GM06990 (cell line): Measurements from ENCODE around the gene DCAF5.

ENCODE experiments used
- DNase-seq: peaks from one replicate; pipeline ENCODE4 v3.0.0-alpha.2; 2011; ENCODE audit not compliant: insufficient read length; ENCODE audit errors: extremely low read depth
- H3K27me3 ChIP-seq: replicated peaks from 2 replicates; pipeline ENCODE4 v1.6.0; 2011; ENCODE audit warnings: low read length; ENCODE audit not compliant: control insufficient read depth, insufficient read depth
- H3K36me3 ChIP-seq: 2 replicates; pipeline ENCODE4 v1.5.1; 2011; ENCODE audit warnings: low read length; ENCODE audit not compliant: control insufficient read depth, insufficient read depth
- H3K4me3 ChIP-seq: replicated peaks from 2 replicates; pipeline ENCODE4 v1.5.1; 2011; ENCODE audit warnings: low read depth, mild to moderate bottlenecking, control low read depth, low read length
- TF ChIP-seq, protein P1 (sequence below): IDR thresholded peaks from 2 replicates; pipeline ENCODE4 v1.5.1; 2011; ENCODE audit warnings: low read length, control low read depth, mild to moderate bottlenecking, inconsistent platforms; ENCODE audit not compliant: insufficient read depth, poor library complexity, severe bottlenecking

The DCAF5 gene

GRCh38 chr14:69013943-69014782 lies 138.8 kb downstream of the DCAF5 start:
- no peaks in the 10 kb centered on the region for H3K27me3 ChIP-seq
- TF ChIP-seq, protein P1, sequence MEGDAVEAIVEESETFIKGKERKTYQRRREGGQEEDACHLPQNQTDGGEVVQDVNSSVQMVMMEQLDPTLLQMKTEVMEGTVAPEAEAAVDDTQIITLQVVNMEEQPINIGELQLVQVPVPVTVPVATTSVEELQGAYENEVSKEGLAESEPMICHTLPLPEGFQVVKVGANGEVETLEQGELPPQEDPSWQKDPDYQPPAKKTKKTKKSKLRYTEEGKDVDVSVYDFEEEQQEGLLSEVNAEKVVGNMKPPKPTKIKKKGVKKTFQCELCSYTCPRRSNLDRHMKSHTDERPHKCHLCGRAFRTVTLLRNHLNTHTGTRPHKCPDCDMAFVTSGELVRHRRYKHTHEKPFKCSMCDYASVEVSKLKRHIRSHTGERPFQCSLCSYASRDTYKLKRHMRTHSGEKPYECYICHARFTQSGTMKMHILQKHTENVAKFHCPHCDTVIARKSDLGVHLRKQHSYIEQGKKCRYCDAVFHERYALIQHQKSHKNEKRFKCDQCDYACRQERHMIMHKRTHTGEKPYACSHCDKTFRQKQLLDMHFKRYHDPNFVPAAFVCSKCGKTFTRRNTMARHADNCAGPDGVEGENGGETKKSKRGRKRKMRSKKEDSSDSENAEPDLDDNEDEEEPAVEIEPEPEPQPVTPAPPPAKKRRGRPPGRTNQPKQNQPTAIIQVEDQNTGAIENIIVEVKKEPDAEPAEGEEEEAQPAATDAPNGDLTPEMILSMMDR: no peak
- no peaks in the 10 kb centered on the region for H3K36me3 ChIP-seq
- DNase-seq: no peak
- H3K4me3 ChIP-seq: no peak overlapping the region

GRCh38 chr14:69012256-69012953 lies 140.5 kb downstream of the DCAF5 start:
- no peaks in the 10 kb centered on the region for H3K36me3 ChIP-seq
- no peaks in the 10 kb centered on the region for H3K27me3 ChIP-seq
- DNase-seq: no peak
- no peak overlapping the region for H3K4me3 ChIP-seq
- TF ChIP-seq, protein P1: no peak

DNA sequence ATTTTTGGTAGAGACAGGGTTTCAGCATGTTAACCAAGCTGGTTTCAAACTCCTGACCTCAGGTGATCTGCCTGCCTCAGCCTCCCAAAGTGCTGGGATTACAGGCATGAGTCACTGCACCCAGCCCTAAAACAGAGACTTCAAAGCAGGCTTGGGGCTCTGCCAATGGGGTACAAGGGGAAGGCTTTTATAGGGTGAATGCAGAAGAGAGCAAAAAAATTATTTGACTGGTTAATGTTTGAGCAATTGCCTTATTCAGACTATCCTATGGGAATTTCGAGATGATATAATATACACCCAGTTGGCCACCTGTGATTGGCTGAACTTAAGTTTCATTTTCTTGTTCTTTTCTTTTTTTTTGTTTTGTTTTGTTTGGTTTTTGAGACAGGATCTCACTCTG lies 142.3 kb downstream of the DCAF5 start:
- Histone ChIP-seq H3K27me3 (no peaks in the 10 kb centered on the region; the same call in 1 of the 2 replicates), H3K4me3 (no peak overlapping the region), H3K36me3 (no peaks in the 10 kb centered on the region)
- DNase-seq: no peak
- TF ChIP-seq, protein P1: no peak

DNA sequence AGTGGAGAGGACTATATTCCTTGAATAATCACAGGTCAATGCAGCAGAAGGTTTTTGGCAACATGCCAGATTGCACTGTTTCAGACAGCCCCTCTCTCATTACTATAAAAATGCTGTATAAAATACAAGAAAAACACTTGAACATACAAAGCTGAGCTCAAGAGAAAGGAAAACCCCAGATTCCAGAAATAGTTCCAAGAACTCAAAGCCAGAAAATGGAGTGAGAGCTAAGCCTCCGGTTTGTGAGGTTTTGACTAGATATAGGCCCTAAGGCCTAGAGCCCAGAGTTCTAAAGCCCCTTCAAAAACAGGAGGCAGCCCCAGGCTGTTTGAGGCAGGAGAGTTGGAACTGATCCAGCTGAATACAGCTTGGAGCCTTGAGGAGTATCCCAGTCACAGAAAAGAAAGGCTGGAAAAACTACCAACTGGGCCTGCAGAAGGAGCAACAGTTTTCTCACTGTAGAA lies 144.5 kb downstream of the DCAF5 start:
- TF ChIP-seq, protein P1: no peak
- no peaks in the 10 kb centered on the region for H3K36me3 ChIP-seq
- no peak overlapping the region for H3K4me3 ChIP-seq
- no peaks in the 10 kb centered on the region; the same call in none of the 2 replicates for H3K27me3 ChIP-seq
- no peak for DNase-seq

DNA sequence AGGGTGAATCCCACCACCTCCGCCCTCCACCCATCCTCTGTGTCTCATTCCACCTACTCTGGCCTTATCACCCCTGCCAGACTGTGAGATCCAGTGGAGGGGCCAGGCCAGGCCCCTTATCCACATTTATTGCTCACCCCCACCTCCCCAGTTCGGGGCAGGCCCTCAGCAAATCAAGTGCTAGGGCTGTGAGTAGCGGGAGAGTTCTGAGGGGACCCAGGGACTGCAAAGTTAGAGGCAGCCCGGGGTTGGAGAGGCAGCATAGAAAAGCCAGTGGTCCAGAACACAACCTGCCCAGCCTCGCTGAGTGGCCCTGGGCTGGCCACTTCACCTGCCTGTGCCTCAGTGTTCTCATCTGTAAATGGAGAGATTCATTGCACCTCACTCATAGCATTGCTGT lies 146.6 kb downstream of the DCAF5 start:
- Histone ChIP-seq H3K4me3 (no peak overlapping the region), H3K36me3 (no peaks in the 10 kb centered on the region), H3K27me3 (no peaks in the 10 kb centered on the region; the same call in none of the 2 replicates)
- DNase-seq: no peak
- TF ChIP-seq, protein P1: no peak
